KMS-11 (cell line): Measurements from ENCODE around the gene TAS1R1.

ENCODE experiments used
- H2AFZ ChIP-seq: fragments of 200-600 bp; sonication (generic); 2 replicates; pipeline ENCODE4 v1.6.1; 2016; ENCODE audit warnings: antibody characterized with exemption, mixed run types, low read depth
- H3K27ac ChIP-seq: fragments of 200-600 bp; sonication (generic); 2 replicates; pipeline ENCODE4 v1.6.1; 2016; ENCODE audit warnings: mild to moderate bottlenecking, mixed run types
- H3K27me3 ChIP-seq: fragments of 200-600 bp; sonication (generic); 2 replicates; pipeline ENCODE4 v1.6.1; 2017; ENCODE audit warnings: mild to moderate bottlenecking, low read depth, mixed run types, moderate library complexity; ENCODE audit not compliant: insufficient read depth
- H3K36me3 ChIP-seq: fragments of 200-600 bp; sonication (generic); 2 replicates; pipeline ENCODE4 v1.6.1; 2017; ENCODE audit warnings: mild to moderate bottlenecking, mixed run types; ENCODE audit not compliant: insufficient read depth
- H3K4me1 ChIP-seq: fragments of 200-600 bp; sonication (generic); 2 replicates; pipeline ENCODE4 v1.6.1; 2016; ENCODE audit warnings: mild to moderate bottlenecking, low read depth, mixed run types; ENCODE audit not compliant: poor library complexity, severe bottlenecking
- H3K4me2 ChIP-seq: fragments of 200-600 bp; sonication (generic); 2 replicates; pipeline ENCODE4 v1.7.0; 2016; ENCODE audit warnings: mild to moderate bottlenecking, mixed run types
- H3K4me3 ChIP-seq: fragments of 200-600 bp; sonication (generic); IDR thresholded peaks from 2 replicates; pipeline ENCODE4 v1.6.1; 2017; ENCODE audit warnings: low read depth, low read length, mixed read lengths; ENCODE audit not compliant: insufficient read depth
- H3K79me2 ChIP-seq: fragments of 200-600 bp; sonication (generic); 2 replicates; pipeline ENCODE4 v1.6.1; 2016; ENCODE audit warnings: low read depth, mixed run types; ENCODE audit not compliant: insufficient read depth
- H3K9ac ChIP-seq: fragments of 200-600 bp; sonication (generic); 2 replicates; pipeline ENCODE4 v1.6.1; 2016; ENCODE audit warnings: mild to moderate bottlenecking, mixed run types
- H4K20me1 ChIP-seq: fragments of 200-600 bp; sonication (generic); 2 replicates; pipeline ENCODE4 v1.6.1; 2016; ENCODE audit warnings: mild to moderate bottlenecking, mixed run types; ENCODE audit not compliant: insufficient read depth
- CTCF ChIP-seq: fragments of 200-600 bp; sonication (generic); conservative IDR thresholded peaks from 2 replicates; pipeline ENCODE4 v1.6.1; 2017; ENCODE audit warnings: low read depth, mild to moderate bottlenecking, antibody characterized with exemption, low read length, moderate library complexity, mixed read lengths

The TAS1R1 gene

GRCh38 chr1:6624710-6625583, 69.8 kb downstream of the TAS1R1 start, which contains the start of gene THAP3:
TSS of gene THAP3 (plus strand) at chr1:6624868. CDS start at chr1:6625219, 351 bp downstream.
- Histone ChIP-seq H3K27me3 (no peaks in the 10 kb centered on the region), H3K4me2 (peak within 1 kb of the TSS; percentile 78), H2AFZ (peak within 1 kb of the TSS; percentile 61), H3K36me3 (peaks cover 6% of the 10 kb centered on the region; the same call in 1 of the 2 replicates), H3K79me2 (peaks cover 13% of the 10 kb centered on the region), H4K20me1 (no peaks in the 10 kb centered on the region), H3K9ac (peak within 1 kb of the TSS; percentile 66; the same call in 1 of the 2 replicates), H3K27ac (peak within 1 kb of the TSS; percentile 37; the same call in 1 of the 2 replicates), H3K4me3 (peak within 1 kb of the TSS; percentile 89), H3K4me1 (peaks cover 25% of the 10 kb centered on the region)
- TF ChIP-seq CTCF: peak; percentile 38; the same call in 1 of the 2 replicates

GRCh38 chr1:6625584-6626149, 70.6 kb downstream of the TAS1R1 start:
- Histone ChIP-seq H3K4me1 (peaks cover 25% of the 10 kb centered on the region), H3K36me3 (peaks cover 6% of the 10 kb centered on the region; the same call in 1 of the 2 replicates), H3K79me2 (peaks cover 13% of the 10 kb centered on the region), H3K4me3 (peak overlapping the region; percentile 89), H3K27me3 (no peaks in the 10 kb centered on the region), H3K4me2 (peak overlapping the region; percentile 78), H3K9ac (peak overlapping the region; percentile 66; the same call in 1 of the 2 replicates), H4K20me1 (no peaks in the 10 kb centered on the region), H3K27ac (0 out of 2 replicates have a peak overlapping the region, but pooled peaks have one; percentile 9), H2AFZ (peak overlapping the region; percentile 61)
- no peak for TF ChIP-seq CTCF

GRCh38 chr1:6627031-6627430, 71.9 kb downstream of the TAS1R1 start:
- no peak overlapping the region for H3K4me2 ChIP-seq
- no peak overlapping the region for H3K4me3 ChIP-seq
- peaks cover 25% of the 10 kb centered on the region for H3K4me1 ChIP-seq
- no peaks in the 10 kb centered on the region for H3K27me3 ChIP-seq
- TF ChIP-seq CTCF: no peak
- H3K79me2 ChIP-seq: peaks cover 13% of the 10 kb centered on the region
- no peak overlapping the region for H3K9ac ChIP-seq
- H4K20me1 ChIP-seq: no peaks in the 10 kb centered on the region
- H3K36me3 ChIP-seq: no peaks in the 10 kb centered on the region; the same call in 1 of the 2 replicates
- no peak overlapping the region for H3K27ac ChIP-seq
- H2AFZ ChIP-seq: no peak overlapping the region

GRCh38 chr1:6627841-6628545, 72.9 kb downstream of the TAS1R1 start:
- Histone ChIP-seq H2AFZ (no peak overlapping the region), H3K27me3 (no peaks in the 10 kb centered on the region), H3K4me2 (no peak overlapping the region), H3K9ac (no peak overlapping the region), H3K79me2 (peaks cover 13% of the 10 kb centered on the region), H3K27ac (no peak overlapping the region), H3K4me3 (no peak overlapping the region), H3K36me3 (no peaks in the 10 kb centered on the region), H4K20me1 (no peaks in the 10 kb centered on the region), H3K4me1 (peaks cover 25% of the 10 kb centered on the region)
- TF ChIP-seq CTCF: no peak
